IPS-NIHi7 (cell line): ENCODE measurements around the gene LRRC47.

Experiments
- DNase-seq: peaks from one replicate; pipeline ENCODE4 v3.0.0; 2012; ENCODE audit warnings: mixed read lengths; ENCODE audit errors: extremely low spot score

The LRRC47 gene

DNA sequence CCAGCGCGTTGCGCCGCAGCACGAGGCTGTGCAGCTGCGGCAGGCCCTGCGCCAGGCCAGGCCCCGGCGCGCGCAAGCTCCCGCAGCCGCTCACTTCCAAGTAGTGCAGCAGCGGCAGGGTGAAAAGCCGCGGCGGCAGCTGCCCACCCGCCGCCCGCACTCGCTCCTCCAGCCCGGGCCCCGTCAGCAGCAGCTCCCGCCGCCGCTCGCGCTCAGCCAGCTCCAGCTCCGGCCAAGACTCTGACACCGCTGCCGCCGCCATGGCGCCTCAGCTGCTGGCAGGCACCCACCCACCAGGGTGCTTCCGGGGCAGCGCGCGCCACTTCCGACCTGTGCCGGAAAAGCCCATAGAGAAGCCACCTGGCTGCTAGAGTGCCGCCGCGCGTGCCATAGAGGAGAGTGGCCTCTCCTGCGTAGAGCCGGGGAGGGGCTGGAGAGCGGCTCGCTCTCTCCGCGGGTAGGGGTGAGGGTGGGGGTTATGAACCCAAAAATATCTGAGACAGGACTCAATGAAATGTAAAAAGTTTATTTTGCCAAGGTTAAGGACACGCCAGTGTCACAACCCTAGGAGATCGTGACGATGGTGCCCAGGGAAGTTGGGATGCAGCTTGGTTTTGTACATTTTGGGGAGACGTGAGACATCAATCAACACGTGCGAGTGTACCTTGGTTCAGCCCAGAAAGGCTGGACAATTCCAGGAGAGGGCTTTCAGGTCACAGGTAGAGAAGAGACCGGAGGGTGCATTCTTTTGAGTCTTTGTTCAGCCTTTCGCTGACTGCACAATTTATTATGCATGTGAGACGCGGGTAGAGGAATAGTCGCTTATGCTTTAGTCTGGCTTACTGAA lies at the start of gene LRRC47:
Gene LRRC47, minus strand, starts transcription at position 284 of the 847 bp plus-strand sequence. Its CDS starts 22 bp downstream, at position 262.
- DNase-seq, result peak; percentile 94

DNA sequence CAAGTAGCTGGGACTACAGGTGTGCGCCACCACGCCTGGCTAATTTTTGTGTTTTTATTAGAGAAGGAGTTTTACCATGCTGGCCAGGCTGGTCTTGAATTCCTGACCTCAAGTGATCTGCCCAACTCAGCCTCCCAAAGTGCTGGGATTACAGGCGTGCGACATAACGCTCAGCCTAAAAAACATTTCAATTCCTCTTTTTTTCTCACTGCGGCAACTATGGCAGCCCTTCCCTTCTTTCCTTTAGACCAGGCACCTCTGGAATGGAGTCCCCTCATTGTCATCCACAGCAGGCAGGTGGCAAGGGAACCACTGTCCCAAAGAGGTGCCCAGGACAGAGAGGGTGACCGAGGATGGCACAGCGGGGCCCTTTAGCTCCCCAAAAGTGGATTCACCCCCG lies 46.6 kb upstream of the LRRC47 start:
- no peak for DNase-seq

DNA sequence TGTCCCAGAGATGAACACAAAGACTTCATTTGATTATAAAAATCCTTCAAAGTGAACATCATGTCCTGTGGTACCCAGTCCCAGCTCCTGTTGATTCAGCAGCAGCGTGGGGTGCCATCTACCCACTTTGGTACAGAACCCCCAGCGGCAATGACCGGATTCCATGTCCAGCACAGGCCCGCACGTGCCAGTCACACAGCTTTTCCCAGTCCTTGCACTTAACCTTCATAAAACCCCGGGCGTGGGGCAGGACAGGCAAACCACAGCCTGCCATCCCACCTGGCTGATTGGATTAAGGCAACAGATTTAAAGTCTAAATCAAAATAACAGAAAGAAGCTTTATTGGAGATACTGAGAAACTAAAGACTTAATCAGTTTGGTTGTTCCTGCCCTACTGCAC lies 45.2 kb upstream of the LRRC47 start:
- DNase-seq, result no peak

DNA sequence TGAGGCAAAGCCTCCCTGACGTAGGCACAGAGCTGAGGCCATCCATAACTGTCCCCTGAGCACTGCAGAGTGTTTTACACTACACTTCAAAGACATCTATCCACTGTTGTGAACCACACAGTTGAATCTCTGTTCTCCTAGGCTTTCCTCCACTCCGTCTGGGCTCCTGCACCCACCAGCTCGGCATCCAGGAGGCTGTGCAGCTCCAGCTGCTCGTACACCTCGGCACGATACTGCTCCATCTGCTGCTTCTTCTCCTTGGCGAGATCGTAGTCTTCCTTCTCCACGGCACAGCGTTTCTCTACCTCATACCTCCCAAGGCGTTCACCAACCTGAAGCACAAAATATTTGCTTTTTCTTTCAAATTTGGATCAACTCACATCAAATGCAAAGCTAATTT lies 42.5 kb upstream of the LRRC47 start:
- no peak for DNase-seq

DNA sequence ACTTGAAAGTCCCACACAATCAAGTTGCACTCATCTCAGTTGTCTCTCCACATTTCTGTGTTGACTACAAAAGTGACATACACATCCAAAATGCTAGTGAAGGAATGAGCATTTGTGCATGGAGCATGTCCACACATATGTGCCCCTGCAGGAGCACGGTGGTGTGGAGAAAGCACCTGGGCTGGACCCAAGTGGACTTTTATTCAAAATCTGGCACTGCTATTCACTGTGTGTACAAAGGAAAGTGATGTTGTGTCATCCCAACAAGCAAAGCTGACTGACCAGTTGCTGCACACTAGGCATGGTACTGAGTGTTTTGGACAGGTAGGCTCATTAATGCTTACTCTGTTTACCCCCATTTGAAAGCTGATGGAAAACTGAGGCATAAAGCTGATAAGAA lies 41.4 kb upstream of the LRRC47 start:
- no peak for DNase-seq

DNA sequence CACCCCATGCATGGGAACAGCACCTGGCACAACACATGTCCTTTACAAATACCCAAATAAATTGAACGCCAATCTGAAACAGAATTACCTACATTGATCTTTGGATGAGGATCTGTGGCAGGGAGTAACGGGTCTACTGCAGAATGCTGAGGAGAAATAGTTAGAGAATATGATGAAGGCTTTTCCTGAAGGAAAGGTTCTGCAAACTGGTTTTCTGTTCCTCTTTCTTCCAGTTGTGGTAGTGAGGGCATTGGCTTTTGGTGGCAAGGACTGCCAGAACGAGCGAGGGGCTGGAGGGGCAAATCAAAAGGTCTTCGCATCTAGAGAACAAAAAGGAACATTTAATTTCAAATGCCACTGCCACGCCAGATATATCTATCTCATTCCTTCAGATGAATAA lies 40.9 kb upstream of the LRRC47 start:
- DNase-seq, result no peak

DNA sequence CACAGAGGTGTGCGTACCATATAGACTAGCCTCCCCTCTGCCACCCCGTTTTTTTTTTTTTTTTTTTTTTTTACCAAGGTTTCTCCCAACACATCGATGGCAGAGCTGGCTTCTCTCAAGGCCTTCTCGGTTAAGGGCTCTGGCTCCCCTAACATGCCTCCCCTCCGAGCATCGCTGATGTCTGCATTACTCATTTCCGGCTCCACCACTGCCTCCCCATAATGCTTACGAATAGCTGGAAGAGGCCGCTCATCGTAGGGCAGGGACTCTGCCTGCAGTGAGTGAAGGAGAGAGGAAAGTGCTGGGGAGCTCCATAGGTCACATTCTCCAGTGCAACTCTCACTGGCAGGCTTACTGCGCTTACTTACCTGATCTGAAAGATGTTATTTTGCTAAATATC lies 40.1 kb upstream of the LRRC47 start:
- DNase-seq, result no peak

DNA sequence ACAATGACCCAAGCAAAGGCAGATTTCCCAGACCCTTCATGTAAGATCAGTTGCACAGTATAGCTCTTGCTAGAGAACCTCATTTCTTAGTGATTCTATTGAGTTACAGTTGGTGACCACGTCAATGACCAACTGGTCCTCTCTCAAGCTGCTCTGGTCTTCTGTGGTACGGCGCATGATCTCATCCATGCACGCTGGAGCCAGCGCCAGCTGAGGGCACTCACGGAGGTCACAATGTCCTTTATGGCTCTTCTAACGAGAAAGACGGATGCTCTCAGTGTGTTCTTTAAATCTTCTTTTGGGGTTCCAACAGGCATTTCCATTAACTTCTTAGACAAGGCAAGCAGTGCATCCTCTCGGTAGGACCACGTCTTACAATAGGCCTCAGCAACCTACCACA lies 38.4 kb upstream of the LRRC47 start:
- no peak for DNase-seq

DNA sequence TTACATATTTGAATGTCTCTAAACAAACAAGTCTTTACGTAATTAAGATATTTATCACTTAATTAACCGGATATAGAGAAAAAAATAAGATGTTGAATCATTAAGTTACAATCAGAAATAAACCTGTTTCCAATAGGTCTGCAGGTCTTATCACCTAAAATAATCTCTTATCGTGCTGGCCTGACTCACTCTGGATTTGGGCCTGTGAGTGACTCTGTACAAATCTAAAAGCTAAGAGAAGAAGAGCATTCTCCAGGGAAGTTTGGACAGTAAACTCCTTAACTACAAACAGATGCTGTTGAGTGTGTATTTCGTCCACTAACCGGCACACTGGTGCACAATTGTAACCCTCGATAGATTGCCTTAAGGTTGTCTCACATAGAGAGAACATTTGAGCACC lies 35.4 kb upstream of the LRRC47 start:
- DNase-seq, result no peak

DNA sequence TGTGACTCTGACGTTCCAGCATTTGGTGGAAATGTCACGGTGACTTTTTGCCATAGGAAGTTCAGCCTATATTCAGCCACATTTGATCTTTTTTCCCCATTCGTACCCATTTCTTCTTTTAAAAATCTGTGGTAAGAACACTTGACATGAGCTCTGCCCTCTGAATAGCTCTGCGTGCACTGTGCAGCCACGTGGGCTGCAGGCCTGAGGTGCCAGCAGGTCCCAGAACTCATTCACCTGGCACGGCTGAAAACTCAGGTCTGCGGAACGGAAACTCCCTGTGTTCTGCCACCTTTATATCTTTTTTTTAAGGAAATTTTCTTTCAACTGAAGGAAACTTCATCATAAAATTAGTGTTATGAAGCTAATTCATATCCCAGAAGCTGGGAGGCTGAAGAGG lies 32.1 kb upstream of the LRRC47 start:
- DNase-seq, result no peak

DNA sequence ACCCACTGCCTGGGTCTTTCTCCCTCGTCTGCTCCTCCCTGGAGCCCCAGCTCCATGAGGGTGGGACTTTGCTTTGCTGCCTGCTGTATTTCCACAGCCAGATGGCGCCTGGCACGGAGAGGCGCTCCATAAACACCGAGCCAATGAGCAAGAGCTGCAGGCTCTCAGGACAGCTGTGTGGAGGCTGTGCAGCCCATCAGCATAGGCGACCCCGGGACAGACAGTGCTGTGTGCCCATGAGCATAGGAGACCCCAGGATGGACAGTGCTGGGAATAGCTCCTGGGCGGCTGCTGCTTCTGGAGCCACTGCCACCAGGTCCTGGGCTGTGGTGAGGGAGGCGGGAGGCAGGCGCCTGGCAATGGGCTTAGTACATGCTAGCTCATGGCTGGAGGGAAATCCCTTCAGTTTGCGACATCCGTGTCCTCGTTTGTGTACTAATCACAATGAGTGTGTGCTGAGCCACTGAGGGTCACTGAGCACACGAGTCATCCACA lies 31.6 kb upstream of the LRRC47 start:
- DNase-seq, result peak; percentile 78

DNA sequence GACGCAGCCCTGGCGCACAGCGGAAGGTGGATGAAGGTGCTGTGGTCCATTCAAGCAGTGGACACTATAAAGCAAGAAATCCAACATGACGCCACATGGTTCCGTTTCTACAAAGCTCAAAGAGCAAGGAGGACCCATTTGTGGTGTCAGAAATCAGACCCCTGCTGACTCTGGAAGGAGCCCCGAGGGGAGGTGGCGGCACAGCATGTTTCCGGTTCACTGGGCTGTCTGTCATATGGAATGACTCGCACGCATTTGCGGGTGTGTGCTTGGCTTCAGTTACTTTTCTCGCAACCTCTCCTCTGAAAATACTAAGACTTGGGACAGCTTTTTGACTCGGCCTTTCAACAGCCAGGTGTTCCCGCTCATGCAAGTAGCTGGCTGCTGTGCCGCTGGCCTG lies 29.1 kb upstream of the LRRC47 start:
- no peak for DNase-seq

DNA sequence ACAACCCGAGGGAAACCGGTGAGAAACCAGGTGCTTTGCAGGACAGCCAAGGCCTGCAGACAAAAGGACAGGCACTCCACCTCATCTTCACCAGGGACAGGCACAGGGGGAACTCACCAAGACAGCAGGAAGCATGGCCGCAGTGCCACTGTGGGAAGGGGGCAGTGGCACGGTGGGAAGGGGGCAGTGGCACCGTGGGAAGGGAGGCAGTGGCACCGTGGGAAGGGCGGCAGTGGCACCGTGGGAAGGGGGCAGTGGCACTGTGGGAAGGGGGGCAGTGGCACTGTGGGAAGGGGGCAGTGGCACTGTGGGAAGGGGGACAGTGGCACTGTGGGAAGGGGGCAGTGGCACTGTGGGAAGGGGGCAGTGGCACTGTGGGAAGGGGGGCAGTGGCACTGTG lies 28.4 kb upstream of the LRRC47 start:
- no peak for DNase-seq

DNA sequence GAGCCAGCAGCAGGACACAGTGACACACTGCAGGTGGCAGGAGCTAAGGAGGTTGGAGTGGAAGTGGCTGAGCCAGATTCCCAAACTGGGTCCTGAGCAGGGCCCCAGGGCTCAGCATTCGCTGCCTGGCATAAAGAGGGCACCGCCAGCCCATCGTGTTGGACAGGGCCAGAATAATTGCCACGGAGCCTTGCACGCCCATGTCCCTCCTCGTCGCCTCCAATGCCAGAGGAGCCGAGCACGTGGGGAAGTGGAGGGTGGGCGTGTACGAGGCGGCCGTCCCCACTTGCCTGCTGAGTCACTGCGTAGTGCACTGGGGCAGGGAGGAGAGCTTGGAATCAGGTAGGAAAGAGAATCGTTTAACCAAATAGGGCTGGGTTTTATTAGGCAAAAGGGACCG lies 26.1 kb upstream of the LRRC47 start:
- DNase-seq, result no peak

DNA sequence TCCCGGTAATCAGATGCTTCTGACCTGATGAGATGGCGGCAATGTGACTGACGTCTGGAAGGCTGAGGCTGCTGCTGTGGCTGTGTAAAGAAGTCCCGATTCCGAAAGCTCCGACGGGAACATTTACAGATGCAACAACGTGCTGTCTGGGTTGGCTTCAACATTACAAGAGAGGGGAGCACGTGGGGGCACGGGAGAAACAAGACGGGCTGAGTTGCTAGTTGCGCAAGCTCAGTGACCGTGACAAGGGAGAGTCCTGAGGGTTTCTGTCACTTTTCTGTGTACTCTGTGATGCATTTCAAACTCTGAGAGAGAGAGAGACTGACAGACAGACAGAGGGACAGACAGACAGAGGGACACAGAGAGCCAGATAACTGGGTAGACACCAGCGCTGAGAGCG lies 25.6 kb upstream of the LRRC47 start:
- no peak for DNase-seq

DNA sequence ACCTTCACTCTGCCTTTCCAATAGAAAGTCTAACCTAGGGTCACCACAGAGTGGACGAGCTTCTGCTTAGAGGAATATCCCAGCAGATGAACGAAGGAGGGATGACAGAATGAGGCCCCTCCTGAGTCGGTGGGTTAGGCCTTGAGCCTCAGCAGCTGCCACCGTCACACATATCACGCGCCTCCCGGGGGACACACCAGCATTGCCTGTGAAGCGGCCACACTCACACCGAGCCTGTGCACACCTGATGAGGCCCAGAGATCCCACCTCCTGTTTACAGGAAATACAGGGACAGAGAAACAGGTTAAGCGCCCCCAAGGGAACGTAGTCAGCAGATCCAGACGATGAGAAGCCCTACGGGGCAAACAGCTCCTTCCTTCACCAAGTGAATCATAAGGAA lies 25.1 kb upstream of the LRRC47 start:
- DNase-seq, result no peak

DNA sequence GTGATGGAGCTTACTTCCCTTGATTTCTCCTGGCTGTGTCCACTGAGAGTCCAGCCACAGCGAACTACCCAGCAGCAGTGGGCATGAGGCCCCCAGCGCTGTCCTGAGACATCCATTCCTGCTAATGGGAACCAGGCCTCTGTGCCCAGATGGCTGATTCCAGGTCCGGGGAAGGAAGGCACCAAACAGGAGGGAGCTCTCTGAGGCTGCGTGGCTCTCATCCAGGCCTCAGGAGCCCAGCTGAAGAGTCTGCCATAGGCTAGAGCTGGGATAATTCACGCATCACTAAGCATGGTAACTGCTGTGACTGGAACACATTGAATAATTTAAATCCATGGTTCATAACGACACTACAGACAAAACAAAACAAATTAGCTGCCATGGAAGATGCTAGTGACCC lies 24.7 kb upstream of the LRRC47 start:
- DNase-seq, result no peak

DNA sequence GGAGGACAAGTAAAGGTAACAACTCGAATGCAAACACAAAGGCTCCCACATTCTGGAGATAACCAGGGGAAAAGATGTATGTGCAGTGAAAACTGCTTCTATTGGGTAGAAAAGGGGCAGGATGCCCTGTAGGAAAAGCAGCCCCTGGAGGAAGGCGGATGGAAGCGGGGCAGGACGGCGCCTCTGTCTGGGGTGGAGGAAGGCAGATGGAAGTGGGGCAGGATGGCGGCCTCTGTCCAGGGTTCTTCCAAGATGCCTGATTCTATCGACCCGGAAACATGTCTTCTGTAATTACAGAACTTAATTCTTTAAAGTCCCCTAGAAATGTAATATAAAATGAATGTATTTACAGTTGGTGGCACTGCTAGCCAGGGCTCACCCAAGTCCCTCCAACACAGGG lies 24.0 kb upstream of the LRRC47 start:
- no peak for DNase-seq

DNA sequence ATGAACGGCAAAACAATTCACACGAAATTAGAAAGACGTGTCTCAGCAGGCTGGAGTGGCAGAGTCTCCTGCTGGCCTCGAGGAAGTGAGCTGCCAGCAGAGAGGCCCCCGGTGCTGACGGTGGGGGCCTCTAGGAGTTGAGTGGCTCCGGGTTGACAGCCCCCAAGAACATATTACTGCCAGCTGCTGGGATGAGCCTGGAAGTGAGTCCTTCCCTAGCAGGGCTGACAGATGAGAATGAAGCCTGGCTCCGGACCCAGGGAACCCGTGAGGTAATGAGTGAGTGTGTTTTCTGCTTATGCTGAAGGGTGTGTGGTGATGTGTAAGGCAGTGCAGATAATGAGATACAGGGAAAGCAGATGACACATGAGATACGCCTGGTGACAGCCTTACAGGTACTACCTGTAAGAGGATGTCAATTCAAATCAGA lies 23.5 kb upstream of the LRRC47 start:
- no peak for DNase-seq

DNA sequence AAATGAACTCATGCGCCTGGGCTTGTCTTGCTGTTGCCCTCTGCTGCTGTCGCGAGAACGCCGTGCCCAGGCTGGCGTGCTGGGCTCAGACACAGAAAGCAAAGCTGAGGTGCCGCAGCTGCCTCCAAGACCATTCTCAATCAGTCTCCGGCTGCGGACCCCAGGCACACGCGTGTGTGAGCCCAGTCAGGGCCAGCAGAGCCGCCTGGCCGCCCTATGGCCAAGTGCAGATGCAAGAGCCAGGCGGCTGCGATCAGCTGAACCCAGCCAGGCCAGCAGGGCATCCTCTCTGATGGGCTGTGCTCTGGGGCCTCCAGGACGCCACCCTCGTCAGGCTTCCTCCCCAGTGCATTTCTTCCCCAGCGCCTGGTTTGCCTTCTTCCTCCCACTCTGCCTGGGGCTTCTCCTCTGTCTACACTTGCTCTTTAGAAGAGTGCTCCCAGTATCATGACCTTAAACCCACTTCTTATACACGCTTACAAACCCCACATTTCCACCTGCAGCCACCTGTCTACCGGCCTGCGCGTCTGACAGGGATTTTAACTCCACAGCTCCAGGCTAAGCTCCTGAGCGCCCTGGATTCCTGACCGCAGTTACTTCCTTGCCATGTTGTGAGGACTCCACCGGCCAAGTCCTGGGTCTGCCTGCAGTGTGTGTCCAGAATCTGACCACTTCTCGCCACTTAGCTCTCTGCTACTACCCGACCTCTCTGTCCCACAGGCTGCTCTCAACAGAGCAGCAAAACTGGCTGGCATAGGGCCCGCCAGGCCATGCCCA lies 21.7 kb upstream of the LRRC47 start:
- no peak for DNase-seq

DNA sequence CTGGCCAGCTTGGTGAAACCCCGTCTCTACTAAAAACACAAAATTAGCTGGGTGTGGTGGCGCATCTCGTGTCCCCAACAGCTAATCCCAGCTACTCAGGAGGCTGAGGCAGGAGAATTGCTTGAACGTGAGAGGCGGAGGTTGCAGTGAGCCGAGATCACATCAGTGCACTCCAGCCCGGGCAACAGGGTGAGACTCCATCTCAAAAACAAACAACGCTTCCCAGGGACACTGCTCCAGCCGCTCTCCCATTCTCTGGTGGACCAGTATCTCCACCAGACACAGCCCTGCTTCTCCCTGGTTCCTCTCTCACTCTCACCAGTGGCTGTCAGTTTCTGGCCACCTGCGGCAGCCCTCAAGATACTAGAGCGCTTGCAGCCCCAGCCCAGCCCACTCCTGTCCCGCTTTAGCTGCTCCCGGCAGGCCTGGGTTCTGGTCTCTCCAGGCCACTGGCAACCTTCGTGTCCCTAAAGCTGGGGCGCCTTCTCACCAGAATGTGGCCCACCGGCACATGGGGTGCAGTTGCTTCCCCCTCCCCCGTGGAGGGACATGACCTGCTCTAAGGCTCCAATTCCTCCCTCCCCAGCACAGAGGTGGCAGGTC lies 20.9 kb upstream of the LRRC47 start:
- DNase-seq, result no peak

DNA sequence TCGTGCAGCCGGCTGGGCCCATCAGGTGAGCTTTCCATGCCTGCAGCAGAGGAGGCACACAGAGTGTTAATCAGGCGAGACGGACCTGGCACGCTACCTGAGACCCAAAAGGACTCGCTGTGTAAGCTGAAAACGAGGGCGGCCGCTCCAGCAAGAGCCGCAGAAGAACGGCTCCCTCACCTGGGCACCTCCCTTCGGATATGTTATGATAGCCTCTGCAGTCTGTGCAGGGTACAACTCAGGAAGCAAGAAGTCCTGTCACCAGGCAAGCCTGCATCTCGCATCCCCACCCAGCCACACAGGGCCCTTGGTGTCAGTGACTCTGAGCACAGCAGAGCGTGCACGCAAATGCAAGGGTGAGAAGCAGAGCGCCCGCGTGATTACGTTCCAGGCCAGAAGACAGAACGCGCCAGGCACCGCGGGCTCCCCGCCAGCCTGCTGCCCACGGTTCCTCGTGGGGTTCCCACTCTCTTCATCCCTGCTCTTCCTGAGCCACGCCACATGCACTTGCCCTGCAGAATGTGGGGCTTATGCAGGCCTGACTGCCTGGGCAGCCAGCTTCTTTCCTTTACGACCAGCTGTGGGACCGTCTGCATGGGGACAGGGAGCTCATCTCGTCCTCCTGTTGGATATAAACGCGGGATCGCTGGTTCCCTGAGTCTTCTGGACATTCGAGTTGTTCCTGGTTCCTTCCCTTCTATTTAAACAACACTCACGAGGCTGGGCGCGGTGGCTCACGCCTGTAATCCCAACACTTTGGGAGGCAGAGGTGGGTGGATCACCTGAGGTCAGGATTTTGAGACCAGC lies 20.2 kb upstream of the LRRC47 start:
- DNase-seq, result no peak
